HG03095 (cell line): ENCODE measurements around the gene SYNE2.

Source experiments
- ATAC-seq: cut with Tn5 transposase; IDR thresholded peaks from one replicate; pipeline ENCODE4 v1.9.1; 2021; ENCODE audit warnings: moderate library complexity; ENCODE audit not compliant: unreplicated experiment

SYNE2 gene

DNA sequence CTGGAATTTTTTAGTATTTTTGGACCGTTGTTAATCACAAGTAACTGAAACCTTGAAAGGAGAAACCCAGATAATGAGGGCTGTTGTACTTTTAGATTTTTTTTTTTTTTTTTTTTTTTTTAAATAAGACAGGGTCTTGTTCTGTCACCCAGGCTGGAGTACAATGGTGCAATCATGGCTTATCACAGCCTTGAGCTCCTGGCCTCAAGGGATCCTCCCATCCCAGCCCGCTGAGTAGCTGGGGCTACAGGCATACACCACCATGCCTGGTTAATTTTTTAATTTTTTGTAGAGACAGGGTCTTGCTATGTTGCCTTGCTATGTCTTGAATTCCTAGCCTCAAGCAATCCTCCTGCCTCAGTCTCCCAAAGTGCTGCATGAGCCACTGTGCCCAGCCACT lies 211.6 kb downstream of the SYNE2 start:
- no peak for ATAC-seq

DNA sequence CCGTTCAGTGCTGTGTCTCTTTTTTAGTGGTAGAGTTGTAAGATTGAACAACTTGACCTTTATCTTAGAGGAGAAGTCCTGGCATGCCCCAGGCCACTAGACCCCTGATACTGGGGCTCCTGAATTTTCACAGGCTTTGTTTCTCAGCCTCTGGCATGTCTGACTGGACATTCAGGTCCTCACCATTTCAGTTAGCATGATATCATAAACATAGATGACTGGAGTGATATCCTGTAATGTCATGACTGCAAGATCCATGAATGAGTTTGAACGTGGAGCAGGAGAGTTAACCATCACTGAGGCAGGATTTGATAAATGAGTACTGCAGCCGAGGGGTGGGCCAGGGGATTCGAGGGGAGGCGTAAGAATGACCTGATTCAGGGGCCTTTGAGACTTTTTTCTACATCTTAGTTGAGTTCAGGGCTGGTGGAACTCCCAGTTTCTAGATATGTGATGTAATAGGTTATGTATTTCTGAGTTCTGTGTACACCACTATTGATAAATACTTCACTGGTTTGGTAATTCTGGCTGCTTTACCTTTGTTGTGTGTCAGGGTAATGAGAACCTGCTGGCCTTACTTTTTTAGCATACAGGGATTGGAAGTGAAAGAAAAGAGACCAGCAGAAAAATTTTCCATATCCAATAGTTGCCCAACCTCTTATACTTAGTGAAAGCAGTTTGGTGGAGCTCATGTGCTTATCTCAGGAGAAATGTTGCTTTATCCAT lies 217.0 kb downstream of the SYNE2 start:
- ATAC-seq: no peak

DNA sequence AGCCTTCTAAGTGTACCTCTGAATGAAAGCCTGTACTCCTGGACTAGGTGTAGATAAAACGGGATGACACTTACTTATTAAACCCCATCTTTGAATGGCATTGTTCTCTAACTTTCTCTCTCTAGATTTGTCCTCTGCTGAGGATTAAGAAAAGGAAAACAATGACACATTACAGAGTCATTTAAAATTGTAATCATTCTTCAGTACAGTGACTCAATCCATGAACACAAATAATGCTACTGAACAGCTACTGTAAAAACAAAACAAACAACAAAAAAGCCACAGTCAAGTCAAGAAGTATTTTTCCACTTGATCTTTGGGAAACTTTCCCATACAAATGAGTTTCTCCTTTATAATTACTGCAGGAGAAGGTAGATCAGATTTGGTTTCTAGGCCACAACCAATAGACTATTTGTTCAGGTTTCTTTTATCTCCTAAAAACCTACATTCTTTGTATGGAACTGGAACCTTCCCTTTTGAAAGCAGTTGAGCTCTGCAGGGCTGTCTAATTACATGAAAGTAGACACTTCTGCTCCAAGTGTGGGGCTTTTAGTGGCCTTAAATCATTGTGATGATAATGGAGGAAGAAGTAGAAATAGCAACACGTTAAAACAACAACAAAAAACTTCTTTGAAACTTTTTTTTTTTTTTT lies 222.3 kb downstream of the SYNE2 start:
- no peak for ATAC-seq

DNA sequence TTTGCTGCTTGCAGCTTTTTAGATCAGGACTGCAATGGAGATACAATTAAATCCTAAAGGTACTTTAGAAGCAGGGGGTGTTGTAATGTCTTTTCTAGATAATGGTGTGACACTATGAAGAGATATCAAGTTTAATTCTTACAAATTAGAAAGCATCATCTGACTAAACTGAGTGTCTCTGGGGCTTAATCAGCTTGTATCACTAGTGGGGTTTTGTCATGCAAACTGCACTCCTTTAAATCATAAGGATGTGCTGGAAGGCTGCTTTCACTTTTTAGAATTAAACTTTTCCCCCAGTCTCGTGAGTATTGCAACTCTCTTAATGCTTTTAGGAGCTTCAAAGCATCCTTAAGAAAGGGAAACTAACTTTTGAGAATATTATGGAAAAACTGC lies 222.8 kb downstream of the SYNE2 start:
- no peak for ATAC-seq

DNA sequence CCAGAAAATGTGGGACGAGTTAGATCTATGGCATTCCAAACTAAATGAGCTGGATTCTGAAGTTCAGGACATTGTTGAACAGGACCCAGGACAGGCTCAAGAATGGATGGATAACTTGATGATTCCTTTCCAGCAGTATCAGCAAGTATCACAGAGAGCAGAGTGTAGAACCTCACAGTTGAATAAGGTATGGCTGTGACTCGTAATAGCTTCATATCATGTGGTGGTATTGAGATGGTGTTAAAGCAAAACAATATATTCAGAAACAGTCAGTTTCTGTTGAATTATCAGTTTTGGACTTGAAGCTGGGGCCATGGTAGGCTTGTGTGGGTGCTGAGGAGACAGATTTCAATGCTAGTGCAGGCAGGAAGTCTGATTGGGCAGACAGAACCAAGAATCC lies 227.6 kb downstream of the SYNE2 start:
- ATAC-seq: no peak

DNA sequence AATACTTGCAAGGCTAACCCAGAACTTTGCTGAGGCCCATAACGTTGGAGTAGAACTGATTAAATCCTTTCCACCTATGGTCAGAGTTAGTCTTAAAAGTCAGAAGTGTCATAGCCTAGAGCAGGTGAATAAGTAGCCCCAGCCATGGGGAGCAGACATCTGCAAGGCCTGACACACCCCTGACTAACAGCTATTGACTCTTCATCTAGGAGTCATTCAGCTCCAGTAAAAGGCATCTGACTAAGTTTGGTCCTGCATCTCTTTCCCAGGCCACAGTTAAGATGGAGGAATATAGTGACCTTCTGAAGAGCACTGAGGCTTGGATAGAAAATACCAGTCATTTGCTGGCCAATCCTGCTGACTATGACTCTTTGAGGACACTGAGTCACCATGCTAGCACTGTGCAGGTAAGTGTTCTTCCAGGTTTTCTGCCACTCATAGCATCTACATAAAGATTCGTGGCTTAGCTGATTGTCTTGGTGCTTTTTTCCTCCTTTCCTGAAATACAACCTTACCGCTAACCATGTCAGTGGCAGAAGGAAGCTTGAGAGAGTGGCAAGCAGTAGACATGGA lies 228.5 kb downstream of the SYNE2 start:
- ATAC-seq: no peak

DNA sequence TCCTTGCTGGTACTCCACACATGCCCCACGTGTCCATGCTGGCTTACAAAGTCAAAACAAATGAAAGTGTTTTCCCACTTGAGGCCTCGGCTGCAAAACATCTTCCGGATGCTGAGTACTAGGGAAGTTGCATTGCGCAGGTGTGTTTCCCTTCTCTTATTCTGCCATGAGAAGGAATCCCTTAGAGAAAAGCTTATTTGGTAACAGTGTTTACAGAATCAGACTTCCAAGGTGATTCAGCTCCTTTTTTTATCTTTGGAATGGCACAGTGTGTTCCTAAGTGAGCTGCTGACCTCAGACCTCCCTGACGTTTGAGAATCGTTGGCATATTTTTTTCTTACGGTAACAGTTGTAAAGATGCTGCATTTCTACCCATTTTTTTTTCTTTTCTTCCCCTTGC lies 230.0 kb downstream of the SYNE2 start:
- no peak for ATAC-seq

DNA sequence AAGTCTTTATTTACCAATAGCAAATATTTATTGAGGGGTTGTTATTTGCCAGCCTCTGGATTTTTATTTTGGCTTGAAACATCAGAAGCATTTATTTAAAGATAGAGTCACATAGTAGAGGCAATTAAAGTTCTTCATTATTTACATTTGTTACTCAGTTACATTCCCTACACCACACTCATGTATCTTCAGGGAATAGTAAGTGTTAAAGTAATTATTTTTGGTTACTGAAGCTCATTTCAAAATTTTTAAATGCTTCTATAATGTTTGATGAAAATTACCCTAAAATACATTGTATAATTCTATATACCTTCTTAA lies 235.8 kb downstream of the SYNE2 start:
- no peak for ATAC-seq

DNA sequence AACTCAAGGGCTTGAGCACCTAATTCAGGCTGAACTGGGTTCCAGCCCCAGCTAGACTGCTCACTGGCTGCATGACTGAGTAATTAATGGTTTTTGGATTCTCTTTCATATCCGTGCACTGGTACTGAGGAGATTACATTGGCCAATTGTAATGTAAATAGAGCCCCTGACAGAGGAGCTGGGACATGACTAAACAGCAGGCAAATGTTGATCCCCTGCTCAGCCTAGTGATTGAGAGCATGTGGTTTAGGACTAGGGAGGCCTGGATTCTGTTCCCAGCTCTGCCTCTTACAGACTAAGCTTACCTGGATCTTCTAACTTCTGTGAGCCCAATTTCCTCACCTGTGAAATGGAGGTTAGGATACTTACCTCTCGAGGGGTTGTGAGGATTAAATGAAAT lies 237.1 kb downstream of the SYNE2 start:
- no peak for ATAC-seq

DNA sequence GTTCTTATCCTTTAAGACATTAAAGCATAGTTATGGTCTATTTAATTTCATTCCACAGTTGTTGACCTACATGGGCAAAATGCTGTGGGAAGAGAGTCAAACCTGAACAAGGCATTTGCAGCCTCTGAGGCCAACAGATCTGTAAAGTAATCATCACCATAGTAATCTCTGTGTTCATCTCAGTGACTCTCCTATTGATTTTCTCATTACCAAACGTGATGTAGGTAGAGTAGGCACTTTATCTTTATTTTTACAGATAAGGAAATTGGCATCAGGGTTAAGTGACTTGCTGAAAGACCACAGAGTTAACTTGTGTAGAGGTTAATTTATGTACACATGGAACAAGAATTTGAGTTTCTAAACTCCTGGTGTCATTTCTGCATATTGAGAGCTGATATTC lies 238.4 kb downstream of the SYNE2 start:
- no peak for ATAC-seq

DNA sequence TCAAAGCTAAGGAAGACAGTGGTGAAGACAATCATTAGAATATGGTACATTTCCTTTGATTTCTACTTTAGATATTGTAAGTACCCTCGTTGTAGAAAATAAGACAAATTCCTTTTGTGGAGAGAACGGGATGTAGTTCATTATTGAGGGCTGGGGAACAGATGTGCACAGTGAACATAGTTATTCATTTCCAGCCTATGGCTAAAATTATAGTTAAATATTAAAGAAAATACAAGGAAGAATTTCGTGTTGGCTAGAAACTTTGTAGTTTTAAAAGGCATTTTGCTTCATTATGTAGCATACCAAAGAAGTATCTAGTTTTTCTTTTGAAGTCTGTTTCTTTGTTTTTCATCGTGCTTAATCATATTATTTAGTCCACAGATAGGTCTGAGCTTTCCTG lies 239.5 kb downstream of the SYNE2 start:
- ATAC-seq: no peak

DNA sequence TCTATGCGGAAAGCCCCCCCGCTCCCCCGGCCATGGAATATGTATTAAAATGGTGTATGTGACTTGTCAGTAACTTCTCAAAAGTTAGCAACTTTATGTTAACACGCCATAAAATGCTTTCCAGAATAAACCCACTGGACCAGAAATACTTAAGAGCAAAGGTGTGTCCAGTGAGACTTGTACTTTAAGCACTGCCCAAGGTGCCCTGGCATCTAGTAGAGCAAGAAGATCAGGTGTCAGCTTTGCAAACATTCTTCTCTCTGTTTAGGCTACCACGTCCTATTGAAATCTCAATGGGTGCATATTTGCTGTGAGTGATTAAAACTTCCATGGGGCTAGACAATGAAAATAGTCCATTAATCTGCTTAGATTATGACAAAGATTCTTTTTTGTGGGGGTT lies 240.1 kb downstream of the SYNE2 start:
- no peak for ATAC-seq

DNA sequence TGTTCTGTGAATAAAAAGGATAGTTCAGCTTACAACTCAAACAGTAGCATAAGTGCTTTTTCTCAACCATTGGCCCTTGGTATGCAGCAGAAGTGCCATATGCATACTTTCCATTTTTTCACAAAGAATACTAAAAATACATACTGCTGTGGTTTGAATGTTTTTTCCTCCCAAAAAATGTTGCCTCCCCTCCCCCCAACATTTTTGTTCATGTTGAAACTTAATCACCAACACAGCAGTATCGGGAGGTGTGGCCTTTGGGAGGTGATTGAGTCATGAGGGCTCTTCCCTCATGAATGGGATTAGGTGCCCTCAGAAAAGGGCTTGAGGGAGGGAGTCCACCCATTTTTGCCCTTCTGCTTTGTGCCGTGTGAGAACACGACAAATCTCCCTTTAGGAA lies 242.8 kb downstream of the SYNE2 start:
- ATAC-seq: no peak

DNA sequence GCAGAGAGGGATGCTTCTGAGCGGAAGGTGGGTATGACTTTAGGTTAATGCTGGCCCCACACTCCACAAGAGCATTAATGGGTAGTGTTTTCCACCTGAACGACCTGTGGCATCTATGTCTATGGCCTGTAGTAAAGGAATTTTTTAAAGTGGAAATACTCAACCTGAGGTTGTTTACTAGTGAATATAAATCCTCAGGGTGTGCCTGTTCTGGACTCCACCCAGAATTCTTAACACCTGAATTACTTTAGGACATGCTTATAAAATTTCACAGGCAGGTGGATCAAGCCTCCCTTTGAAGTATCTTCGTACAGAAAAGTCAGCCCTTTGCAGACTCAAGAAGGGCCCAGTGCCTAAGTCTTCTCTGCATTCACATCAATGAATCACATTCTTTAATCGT lies 245.3 kb downstream of the SYNE2 start:
- ATAC-seq: no peak

DNA sequence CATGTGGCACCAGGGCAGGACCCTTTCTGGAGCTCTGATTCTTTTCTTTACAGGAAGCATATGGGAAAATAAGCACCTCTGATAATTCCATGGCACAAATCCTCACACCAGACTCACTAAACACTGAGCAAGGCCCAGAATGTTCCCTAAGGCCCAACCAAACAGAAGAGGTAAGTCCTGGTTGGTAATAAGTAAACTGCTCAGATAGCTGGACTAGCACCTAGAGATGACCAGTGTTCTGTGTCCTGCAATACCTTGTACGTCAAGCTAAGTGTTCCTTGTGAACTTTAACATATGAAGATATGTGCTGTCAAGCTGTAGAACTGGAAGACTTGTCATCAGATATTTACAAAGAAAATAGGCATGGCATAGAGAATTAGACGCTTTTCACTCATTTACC lies 254.6 kb downstream of the SYNE2 start:
- no peak for ATAC-seq

DNA sequence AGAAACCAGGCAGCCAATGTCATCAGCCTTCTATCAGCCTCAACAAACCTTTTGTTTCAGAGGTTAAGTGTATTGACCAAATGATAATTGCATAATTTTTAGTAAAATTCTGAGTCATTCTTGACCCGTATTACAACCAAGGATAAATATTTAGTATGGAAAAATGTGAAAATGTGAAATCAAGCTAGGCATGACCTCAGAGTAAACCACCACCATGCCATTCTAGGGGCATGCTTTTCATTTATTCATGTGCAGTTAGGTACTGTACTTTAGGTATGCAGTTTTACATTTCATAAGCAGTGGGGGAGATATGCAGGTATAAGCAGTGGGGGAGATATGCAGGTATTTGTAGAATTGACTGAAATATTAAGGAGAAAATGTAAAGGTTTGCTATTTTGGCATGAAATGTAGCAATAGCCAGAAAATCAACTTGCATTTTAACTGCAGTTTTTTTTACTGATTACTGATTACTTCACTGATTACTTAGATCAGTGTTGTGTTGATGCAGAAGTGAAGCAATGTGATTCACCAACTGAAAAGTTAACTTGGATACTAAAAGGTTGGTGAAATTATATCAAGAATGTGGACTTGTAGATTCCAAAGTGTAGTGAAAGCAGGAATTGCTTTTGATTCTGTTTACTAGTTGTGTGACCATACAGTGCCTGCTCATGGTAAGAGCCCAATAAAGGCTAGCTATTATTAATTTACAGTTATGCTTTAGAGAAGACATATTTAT lies 257.2 kb downstream of the SYNE2 start:
- ATAC-seq: no peak

DNA sequence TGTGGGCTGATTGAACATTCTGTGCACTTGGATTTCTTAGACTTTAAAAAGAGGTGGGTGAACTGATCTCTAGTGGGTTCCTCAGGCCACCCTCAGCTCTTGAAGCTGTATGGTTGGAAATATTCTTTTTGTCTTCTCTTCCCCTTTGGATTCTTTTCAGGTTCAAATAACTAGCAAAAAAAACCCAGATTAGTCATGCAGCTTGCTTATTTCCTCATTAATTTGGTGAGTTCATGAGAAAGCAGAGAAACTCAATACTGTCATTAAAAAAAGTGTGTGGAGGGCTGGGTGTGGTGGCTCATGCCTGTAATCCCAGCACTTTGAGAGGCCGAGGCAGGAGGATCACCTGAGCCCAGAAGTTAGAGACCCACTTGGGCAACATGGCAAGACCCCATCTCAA lies 258.0 kb downstream of the SYNE2 start:
- no peak for ATAC-seq

DNA sequence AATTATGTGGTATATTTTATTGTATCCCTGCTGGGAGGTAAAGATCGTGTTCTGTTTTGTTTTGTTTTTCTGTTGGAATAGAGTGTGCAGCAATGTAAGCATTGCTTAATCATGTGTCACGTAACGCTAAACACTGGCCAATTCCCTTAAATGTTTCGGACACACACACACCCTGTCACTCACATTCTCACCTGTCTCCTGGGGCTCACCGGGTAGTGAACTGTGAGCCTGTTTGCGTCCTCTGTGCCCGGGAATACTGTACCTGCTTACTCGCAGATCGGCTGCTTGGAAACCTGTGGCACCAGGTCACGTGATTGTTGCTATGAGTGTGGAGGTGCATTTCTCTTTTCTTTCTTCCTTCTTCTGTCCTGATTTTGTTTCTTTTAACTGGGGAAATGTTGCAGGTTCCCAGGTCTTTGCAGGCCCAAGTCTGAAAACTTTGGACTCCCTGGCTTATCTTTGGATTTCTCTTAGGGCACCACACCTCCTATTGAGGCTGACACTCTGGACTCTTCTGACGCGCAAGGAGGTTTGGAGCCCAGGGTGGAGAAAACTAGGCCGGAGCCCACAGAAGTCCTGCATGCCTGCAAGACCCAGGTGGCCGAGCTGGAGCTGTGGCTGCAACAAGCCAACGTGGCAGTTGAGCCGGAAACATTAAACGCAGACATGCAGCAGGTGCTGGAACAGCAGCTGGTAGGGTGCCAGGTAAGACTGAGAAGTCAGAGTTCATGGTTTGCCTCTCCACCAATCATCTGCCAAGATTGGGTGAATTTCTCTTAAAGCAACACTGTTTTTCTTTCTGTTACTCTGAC lies 260.3 kb downstream of the SYNE2 start:
- ATAC-seq: no peak

DNA sequence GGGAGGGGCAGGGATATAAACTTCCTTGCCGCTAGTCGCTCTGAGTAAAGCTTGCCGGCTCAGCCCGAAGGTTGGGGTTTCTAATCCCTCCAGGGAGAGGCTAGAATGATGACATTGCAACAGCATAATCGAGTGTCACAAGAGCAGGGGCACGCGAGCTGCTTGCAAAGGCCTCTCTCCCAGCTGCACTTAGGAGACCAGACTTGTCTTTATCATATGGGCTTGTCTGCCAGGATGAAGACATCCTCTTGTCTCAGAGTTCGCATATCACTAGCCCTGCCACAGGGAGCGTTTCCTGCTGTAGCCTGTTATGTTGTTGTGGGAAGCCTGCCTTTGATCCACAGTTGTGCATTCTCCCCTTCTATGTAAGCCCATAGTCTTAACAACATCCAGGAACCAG lies 261.4 kb downstream of the SYNE2 start:
- no peak for ATAC-seq

DNA sequence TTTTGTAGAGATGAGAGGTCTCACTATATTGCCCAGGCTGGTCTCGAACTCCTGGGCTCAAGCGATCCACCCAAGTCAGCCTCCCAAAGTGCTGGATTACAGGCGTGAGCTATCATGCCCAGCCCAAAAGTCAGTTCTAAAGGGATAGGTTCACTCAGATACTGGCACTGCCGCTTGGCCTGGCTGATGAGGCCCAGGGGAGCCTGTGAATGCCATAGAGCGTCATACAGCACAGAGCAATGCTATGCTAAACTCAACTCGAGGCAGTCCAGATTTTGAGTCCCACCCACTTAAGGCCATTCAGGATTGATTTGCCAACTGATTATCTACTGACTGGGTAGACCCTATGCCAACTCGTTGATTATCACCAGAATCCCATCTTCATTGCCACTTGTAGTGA lies 262.0 kb downstream of the SYNE2 start:
- no peak for ATAC-seq

DNA sequence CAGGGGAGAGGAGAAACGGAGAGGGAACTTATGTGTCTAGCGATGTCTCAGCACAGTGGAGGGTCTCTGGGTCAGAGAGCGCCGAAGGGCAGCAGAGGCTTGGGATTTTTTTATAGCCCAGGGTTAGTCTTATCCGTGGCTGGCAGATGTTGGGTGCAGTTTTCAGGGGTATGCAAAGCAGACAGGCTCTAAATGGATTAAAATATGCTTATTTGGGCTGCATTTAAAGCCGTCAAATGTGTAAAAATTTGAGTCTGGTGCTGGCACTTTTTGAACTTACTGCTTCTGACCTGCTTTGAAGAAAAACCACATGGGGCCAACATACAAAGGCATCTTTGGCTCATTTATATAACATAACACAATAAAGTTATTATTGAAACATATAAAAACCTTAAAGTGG lies 262.6 kb downstream of the SYNE2 start:
- no peak for ATAC-seq
